ENCODE measurements around the gene GPR3.
"Not testable (repeated sequence)": the region's sequence is repeated elsewhere in the genome, so short reads cannot be mapped to it uniquely, and the experiment has no call there.

Gene GPR3

DNA sequence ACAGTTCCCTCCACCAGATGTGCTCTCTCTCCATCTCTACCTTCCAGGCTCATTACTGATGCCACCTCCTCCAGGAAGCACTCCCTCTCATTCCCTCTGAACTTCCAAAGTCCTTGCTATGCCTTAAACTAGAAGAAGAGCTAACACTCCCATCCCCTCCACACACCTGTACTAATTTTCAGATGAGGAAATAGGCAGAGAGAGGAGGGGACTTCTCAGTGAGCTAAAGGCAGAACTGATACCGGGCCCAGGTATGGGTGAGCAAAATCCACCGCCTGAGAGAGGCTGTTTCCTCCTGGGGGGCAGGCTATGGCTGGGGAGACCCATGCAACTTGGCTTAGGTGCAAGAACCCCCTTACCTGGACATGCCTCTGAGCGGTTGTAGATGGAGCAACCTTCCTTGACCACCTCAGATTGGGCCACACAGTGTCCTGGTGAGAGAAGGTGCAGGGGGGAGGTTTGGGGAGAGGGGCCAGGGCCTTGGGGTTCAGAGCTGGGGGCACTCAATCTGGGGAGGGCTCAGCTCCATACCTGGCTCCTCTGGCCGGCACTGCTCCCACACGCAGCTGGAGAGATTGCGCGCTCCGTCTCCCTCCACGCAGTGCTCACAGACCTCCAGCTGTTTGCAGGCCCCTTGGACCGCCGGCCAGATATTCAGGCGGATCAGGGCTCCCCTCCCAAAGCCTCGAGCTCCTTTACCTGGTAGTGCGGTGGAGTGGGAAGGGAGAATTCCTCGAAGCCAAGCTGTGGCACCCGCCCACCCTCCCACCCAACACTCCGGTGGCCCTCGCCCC, 10.3 kb upstream of the GPR3 start:
- TF ChIP-seq, protein P1, sequence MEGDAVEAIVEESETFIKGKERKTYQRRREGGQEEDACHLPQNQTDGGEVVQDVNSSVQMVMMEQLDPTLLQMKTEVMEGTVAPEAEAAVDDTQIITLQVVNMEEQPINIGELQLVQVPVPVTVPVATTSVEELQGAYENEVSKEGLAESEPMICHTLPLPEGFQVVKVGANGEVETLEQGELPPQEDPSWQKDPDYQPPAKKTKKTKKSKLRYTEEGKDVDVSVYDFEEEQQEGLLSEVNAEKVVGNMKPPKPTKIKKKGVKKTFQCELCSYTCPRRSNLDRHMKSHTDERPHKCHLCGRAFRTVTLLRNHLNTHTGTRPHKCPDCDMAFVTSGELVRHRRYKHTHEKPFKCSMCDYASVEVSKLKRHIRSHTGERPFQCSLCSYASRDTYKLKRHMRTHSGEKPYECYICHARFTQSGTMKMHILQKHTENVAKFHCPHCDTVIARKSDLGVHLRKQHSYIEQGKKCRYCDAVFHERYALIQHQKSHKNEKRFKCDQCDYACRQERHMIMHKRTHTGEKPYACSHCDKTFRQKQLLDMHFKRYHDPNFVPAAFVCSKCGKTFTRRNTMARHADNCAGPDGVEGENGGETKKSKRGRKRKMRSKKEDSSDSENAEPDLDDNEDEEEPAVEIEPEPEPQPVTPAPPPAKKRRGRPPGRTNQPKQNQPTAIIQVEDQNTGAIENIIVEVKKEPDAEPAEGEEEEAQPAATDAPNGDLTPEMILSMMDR (conservative IDR thresholded peaks at IDR 0.05; ENCODE audit: low read length), result no peak

DNA sequence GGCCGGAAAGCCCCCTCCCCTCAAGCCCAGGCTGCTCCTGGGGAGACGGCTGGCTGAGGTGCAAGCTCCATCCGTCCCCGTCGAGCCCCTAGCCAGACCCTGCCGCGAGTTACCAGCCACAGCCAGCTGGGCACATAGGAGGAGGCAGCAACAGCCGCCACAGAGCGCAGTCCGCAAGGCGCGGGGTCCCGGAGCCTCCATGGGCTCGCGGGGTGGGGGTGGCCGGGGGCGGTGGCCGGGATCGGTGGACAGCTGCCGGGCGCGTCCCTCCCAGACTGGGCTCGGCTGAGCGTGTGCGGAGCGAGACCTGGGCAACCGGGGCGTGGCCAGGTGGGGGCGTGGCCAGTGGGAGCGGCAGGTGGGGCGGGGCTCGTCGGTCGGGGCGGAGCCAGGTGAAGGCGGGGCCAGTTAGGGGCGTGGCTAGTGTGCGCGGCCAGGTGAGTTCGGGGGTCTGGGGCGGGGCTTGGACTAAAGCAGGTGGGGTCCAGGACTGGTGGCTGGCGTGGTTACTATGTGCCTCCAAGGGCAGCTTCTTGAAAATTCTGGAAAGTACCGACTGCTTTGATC, 9.3 kb upstream of the GPR3 start, which contains the start of gene CD164L2:
CD164L2 (minus strand) TSS at position 295 of the 567 bp plus-strand sequence; CDS start at position 201, 94 bp downstream.
- H3K4me3 ChIP-seq (ENCODE audit: low read length), result no peak within 1 kb of the TSS
- TF ChIP-seq, protein P1 (conservative IDR thresholded peaks at IDR 0.05; ENCODE audit: low read length), result no peak
- no peak for DNase-seq (ENCODE audit: low read depth)

More for the DNA sequence above, 10.3 kb upstream of the GPR3 start:
- H3K4me3 ChIP-seq (ENCODE audit: low read length), result no peak overlapping the region
- DNase-seq (ENCODE audit: low read depth), result no peak

DNA sequence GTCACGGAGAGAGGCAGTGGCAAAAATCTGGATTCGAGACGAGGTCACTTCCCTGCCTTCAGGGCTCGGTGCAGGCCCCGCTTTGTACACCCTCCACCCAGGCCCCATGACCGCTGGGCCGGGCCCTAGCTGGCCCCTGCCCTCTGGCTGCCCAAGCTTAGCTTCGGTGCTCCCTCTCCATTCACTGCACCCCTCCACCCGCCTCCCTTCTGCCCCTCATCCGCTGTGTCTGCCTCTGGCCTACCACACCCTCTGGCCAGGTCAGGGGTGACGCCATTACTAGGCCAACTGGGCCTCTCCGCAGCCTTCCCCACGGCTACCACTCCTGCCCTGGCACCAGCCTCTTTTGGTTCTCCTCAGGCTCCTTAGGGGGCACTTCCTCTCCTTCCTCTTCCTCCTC, 8.8 kb upstream of the GPR3 start:
- DNase-seq (ENCODE audit: low read depth), result no peak

DNA sequence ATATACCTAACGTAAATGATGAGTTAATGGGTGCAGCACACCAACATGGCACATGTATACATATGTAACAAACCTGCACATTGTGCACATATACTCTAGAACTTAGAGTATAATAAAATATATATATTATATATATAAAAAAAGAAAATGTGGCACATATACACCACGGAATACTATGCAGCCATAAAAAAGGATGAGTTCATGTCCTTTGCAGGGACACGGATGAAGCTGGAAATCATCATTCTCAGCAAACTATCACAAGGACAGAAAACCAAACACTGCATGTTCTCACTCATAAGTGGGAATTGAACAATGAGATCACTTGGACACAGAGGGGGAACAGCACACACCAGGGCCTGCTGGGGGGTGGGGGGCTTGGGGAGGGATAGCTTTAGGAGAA, 7.6 kb upstream of the GPR3 start:
- not testable (repeated sequence) for H3K4me3 ChIP-seq (ENCODE audit: low read length); DNase-seq (ENCODE audit: low read depth)

More for the DNA sequence above, 8.8 kb upstream of the GPR3 start:
- no peak overlapping the region for H3K4me3 ChIP-seq (ENCODE audit: low read length)
- TF ChIP-seq, protein P1 (conservative IDR thresholded peaks at IDR 0.05; ENCODE audit: low read length), result no peak

DNA sequence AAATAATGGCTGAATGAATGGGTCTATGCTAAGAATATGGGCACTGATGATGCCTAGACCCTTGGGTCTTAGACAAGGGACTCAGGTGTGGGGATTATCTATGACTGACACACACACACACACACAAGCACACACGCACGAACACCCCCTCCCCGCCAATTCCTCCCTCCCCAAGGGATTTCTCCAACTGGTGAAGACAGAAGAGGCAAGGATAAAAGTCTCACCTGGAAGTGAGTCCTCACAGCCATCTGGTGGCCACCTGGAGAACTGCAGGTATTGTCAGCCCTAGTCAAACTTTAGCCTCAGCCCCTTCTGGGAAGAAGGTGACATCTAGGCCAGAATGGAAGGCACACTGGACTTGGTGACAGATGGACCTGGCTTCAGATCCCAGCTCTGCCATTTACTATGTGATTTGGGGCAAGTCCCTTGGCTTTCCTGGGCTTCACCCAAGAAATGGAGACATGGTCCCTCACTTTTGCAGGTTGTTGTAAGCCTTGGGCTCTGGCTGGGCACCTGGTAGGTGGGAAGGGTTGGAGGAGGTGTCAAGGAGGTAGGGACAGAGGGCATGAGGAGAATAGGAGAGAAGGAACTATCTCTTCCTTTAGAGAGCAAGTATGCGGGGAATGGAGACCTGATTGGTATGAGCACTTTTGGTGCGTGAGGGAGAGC, 4.0 kb upstream of the GPR3 start:
- peak; percentile 29 for DNase-seq (ENCODE audit: low read depth)
- H3K4me3 ChIP-seq (ENCODE audit: low read length), result no peak overlapping the region
- TF ChIP-seq, protein P1 (conservative IDR thresholded peaks at IDR 0.05; ENCODE audit: low read length), result peak; percentile 88

DNA sequence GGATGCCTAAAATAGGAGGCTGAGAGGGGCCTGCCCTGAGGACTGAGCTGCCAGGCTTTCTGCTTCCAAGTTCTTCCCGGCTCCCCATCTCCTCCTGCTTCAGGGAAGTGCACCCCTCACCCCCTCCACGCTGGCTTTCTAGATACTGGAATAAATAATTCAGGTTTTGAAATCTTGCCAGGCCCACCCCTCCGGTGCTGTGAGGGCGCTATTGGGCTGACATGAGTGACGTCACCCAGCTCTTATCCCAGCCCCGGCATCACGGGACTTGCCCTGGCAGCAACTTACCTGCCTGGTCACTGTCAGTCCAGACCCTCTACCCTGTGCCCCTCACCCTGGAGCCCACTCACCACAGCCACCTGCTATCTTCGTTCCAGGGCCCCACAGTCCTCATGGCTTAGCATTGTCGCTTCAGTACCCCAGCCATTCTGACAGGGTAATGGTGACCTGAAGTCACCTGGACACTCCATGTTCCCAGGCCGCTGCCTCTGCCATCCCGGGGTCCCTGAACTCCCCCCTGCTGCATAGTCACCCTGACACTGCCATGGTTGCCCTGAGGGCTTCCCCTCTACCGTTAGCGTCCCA, 819 bp upstream of the GPR3 start:
- TF ChIP-seq, protein P1 (conservative IDR thresholded peaks at IDR 0.05; ENCODE audit: low read length), result no peak
- no peak for DNase-seq (ENCODE audit: low read depth)
- H3K4me3 ChIP-seq (ENCODE audit: low read length), result peak overlapping the region; percentile 57
